ENCODE measurements around the gene PBRM1. TPM values are rescaled to one million over a fixed set of nuclear protein-coding genes. Genes with fewer than 3 reads are reported as not detected.
A peak's percentile ranks its signal among the peaks of the same experiment; 100 is the strongest.

The PBRM1 gene
- total RNA-seq, 3 donors from 2014 or later (not counting 1 experiment from before 2014, with no cell fraction given), result 70.2 to 79.7 (median 76.6) TPM

DNA sequence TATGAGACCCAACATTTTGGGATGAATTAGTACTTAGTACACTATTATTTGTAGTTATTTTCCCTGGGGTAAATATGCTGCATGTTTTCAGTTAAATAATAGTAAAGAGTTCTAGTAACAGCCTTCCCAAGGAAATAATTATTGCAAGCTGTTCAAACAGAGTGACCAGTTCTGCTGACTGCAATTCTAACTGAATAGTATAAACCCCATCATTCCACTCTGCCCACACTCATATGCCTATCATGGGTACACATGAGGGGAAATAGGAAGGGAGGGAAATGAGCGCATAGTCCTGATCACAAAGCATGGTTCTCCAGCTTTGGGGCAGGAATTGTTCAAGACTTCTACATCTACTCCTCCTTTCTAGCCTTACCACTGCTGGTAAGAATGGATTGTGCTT, 130.7 kb downstream of the PBRM1 start:
- intact Hi-C loops (cut with micrococcal nuclease), result no loop called here
- Histone ChIP-seq H3K27ac (ENCODE audit: low read length) (no peak overlapping the region), H3K4me1 (ENCODE audit: control insufficient read depth, insufficient read depth, low read length) (no peaks in the 10 kb centered on the region), H3K4me3 (ENCODE audit: low read length) (no peak overlapping the region), H3K9me3 (ENCODE audit: control insufficient read depth, insufficient read depth, low read length) (no peaks in the 10 kb centered on the region), H3K27me3 (ENCODE audit: control insufficient read depth, insufficient read depth, low read length) (no peaks in the 10 kb centered on the region), H3K36me3 (ENCODE audit: control insufficient read depth, insufficient read depth, low read length) (peaks cover 75% of the 10 kb centered on the region)
- no peak for DNase-seq
- peaks cover 15% of the 10 kb centered on the region for H3K36me3 Mint-ChIP-seq
- H3K9me3 Mint-ChIP-seq, result no peaks in the 10 kb centered on the region
- WGBS (ENCODE audit: insufficient coverage), result no CpG with 5 or more reads among the region's 1 CpG
- TF ChIP-seq, protein P1, sequence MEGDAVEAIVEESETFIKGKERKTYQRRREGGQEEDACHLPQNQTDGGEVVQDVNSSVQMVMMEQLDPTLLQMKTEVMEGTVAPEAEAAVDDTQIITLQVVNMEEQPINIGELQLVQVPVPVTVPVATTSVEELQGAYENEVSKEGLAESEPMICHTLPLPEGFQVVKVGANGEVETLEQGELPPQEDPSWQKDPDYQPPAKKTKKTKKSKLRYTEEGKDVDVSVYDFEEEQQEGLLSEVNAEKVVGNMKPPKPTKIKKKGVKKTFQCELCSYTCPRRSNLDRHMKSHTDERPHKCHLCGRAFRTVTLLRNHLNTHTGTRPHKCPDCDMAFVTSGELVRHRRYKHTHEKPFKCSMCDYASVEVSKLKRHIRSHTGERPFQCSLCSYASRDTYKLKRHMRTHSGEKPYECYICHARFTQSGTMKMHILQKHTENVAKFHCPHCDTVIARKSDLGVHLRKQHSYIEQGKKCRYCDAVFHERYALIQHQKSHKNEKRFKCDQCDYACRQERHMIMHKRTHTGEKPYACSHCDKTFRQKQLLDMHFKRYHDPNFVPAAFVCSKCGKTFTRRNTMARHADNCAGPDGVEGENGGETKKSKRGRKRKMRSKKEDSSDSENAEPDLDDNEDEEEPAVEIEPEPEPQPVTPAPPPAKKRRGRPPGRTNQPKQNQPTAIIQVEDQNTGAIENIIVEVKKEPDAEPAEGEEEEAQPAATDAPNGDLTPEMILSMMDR (IDR thresholded peaks at IDR 0.05), result no peak
- H3K27ac Mint-ChIP-seq, result no peak overlapping the region
- no peak overlapping the region for H3K4me3 Mint-ChIP-seq
- no peak for ATAC-seq
- H3K4me1 Mint-ChIP-seq, result peaks cover 0 to 4% of the 10 kb centered on the region in 2 donors
- no peaks in the 10 kb centered on the region for H3K27me3 Mint-ChIP-seq (ENCODE audit: low read depth in 2 of 2)

DNA sequence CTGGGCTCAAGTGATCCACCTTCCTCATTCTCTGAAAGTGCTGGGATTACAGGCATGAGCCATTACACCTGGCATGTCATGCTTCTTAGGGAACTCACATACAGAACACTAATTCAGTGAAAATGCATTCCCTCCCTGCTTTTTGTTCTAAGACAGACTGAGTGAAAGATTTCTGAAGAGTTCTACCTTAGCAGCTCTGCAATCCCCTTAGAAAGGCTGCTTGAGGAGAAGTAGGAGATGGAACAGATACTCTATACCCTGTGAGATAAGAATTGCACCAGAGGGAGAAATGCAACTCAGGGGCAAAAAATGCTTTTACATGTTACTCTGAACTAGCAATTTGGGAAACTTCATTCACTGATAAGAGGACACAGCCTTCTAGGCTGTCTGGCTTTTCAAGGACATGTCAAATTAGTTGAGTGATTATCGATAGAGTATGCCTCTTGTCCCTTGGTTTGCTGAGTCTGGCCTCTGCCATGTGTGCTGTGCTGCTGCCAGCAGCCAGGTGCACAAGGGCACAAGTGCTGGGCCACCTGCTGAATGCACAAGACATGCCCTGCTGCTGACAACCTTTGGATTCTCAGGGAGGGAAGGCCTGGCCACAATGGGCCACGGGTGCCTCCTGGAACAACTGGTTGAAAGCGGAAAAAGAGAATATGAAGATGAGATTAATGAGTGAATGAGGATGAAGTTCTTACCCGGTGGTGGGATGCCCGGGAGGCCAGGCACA, 131.5 kb downstream of the PBRM1 start:
- H3K9me3 ChIP-seq (ENCODE audit: control insufficient read depth, insufficient read depth, low read length), result no peaks in the 10 kb centered on the region
- H3K27ac ChIP-seq (ENCODE audit: low read length), result no peak overlapping the region
- no peaks in the 10 kb centered on the region for H3K9me3 Mint-ChIP-seq
- intact Hi-C loops (cut with micrococcal nuclease), result no loop called here
- H3K4me3 ChIP-seq (ENCODE audit: low read length), result no peak overlapping the region
- peaks cover 66% of the 10 kb centered on the region for H3K36me3 ChIP-seq (ENCODE audit: control insufficient read depth, insufficient read depth, low read length)
- no peak overlapping the region for H3K4me3 Mint-ChIP-seq
- TF ChIP-seq, protein P1 (IDR thresholded peaks at IDR 0.05), result no peak
- H3K4me1 ChIP-seq (ENCODE audit: control insufficient read depth, insufficient read depth, low read length), result no peaks in the 10 kb centered on the region
- 97% methylated on average over 5 of the region's 5 CpGs for whole genome bisulfite sequencing (ENCODE audit: insufficient coverage)
- no peak for DNase-seq
- ATAC-seq, result no peak
- no peaks in the 10 kb centered on the region for H3K27me3 Mint-ChIP-seq (ENCODE audit: low read depth in 2 of 2)
- H3K4me1 Mint-ChIP-seq, result peaks cover 0 to 4% of the 10 kb centered on the region in 2 donors
- peak overlapping the region in 1 of 2 donors; percentile 27 for H3K27ac Mint-ChIP-seq
- H3K36me3 Mint-ChIP-seq, result peaks cover 13% of the 10 kb centered on the region
- no peaks in the 10 kb centered on the region for H3K27me3 ChIP-seq (ENCODE audit: control insufficient read depth, insufficient read depth, low read length)

DNA sequence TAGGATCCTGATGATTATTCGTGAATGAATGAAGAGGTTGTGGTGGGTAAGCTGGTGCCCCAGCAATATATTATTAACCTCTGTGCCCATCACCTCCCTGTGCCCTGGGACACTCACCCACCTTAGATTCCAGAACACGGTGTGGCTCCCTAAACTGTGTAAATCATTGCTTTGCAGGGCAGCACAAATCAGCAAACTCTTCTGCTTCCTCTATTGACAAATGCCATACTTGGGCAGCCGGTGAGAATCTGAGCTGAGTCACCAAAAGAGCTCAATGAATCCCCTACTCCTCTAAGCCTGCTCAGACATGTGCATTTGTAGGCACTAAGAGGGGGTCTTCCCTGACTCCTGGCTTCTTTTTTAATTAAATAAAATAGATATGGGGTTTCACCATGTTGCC, 133.6 kb downstream of the PBRM1 start:
- Histone ChIP-seq H3K27me3 (ENCODE audit: control insufficient read depth, insufficient read depth, low read length) (no peaks in the 10 kb centered on the region), H3K36me3 (ENCODE audit: control insufficient read depth, insufficient read depth, low read length) (peaks cover 63% of the 10 kb centered on the region), H3K9me3 (ENCODE audit: control insufficient read depth, insufficient read depth, low read length) (no peaks in the 10 kb centered on the region), H3K4me3 (ENCODE audit: low read length) (no peak overlapping the region), H3K4me1 (ENCODE audit: control insufficient read depth, insufficient read depth, low read length) (no peaks in the 10 kb centered on the region), H3K27ac (ENCODE audit: low read length) (no peak overlapping the region)
- H3K4me1 Mint-ChIP-seq, result no peaks in the 10 kb centered on the region
- peaks cover 6% of the 10 kb centered on the region for H3K36me3 Mint-ChIP-seq
- no peaks in the 10 kb centered on the region for H3K27me3 Mint-ChIP-seq (ENCODE audit: low read depth in 2 of 2)
- no peak overlapping the region for H3K4me3 Mint-ChIP-seq
- ATAC-seq (no peak), DNase-seq (no peak)
- TF ChIP-seq, protein P1 (IDR thresholded peaks at IDR 0.05), result no peak
- WGBS (ENCODE audit: insufficient coverage), result 97% methylated on average over 2 of the region's 3 CpGs
- intact Hi-C loops (cut with micrococcal nuclease), result no loop called here
- H3K9me3 Mint-ChIP-seq, result no peaks in the 10 kb centered on the region
- no peak overlapping the region for H3K27ac Mint-ChIP-seq

DNA sequence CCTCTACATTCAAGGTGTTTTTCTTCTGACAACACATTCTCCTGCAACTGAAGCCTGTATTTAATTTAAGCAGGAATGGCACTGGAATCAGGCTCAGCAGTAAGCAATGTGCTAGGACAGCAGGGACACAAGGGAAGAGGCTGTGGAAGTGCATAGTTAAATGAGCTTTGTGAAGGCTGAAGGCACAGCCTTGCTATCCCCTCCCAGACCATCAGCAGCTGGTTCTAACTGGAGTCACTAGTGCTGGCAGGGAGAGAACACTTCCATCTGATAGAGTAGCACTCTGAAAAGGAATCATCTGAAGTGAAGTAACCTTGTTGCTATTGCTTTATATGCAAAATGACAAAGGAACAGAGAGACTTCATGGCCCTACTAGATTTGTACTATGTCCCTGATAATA, 134.6 kb downstream of the PBRM1 start:
- ATAC-seq (no peak), DNase-seq (no peak)
- H3K4me1 Mint-ChIP-seq, result no peaks in the 10 kb centered on the region
- no peak overlapping the region for H3K27ac Mint-ChIP-seq
- Histone ChIP-seq H3K27me3 (ENCODE audit: control insufficient read depth, insufficient read depth, low read length) (no peaks in the 10 kb centered on the region), H3K9me3 (ENCODE audit: control insufficient read depth, insufficient read depth, low read length) (no peaks in the 10 kb centered on the region), H3K36me3 (ENCODE audit: control insufficient read depth, insufficient read depth, low read length) (peaks cover 70% of the 10 kb centered on the region), H3K27ac (ENCODE audit: low read length) (no peak overlapping the region), H3K4me3 (ENCODE audit: low read length) (no peak overlapping the region), H3K4me1 (ENCODE audit: control insufficient read depth, insufficient read depth, low read length) (no peaks in the 10 kb centered on the region)
- intact Hi-C loops (cut with micrococcal nuclease), result no loop called here
- H3K9me3 Mint-ChIP-seq, result no peaks in the 10 kb centered on the region
- TF ChIP-seq, protein P1 (IDR thresholded peaks at IDR 0.05), result no peak
- no peaks in the 10 kb centered on the region for H3K27me3 Mint-ChIP-seq (ENCODE audit: low read depth in 2 of 2)
- peaks cover 6% of the 10 kb centered on the region for H3K36me3 Mint-ChIP-seq
- H3K4me3 Mint-ChIP-seq, result no peak overlapping the region

All from natural killer cell (primary cell).